Gastrocnemius medialis (tissue), 4 donors: ENCODE measurements around the gene SLC25A12.

ENCODE experiments used
- CTCF ChIP-seq, 5 experiments: fragments of 450-650 bp in 3 of 5; fragments of 200-600 bp in 2 of 5; sonication (generic) in 2 of 5; IDR thresholded peaks in 4 of 5; conservative IDR thresholded peaks in 1 of 5; 1 replicate in 4 of 5; 2 replicates in 1 of 5; pipeline ENCODE4 v1.5.1; 2016 to 2019; ENCODE audit warnings: antibody characterized with exemption in 5 of 5, mild to moderate bottlenecking in 3 of 5, moderate library complexity in 3 of 5
- POLR2A ChIP-seq, 2 donors: fragments of 450-650 bp; IDR thresholded peaks; one replicate each; pipeline ENCODE4 v1.6.1; 2017; ENCODE audit warnings: antibody characterized with exemption in 2 of 2, mild to moderate bottlenecking in 2 of 2, moderate library complexity in 2 of 2

GRCh38 chr2:171789956-171790355 is 104.1 kb downstream of the SLC25A12 start:
- TF ChIP-seq CTCF (IDR thresholded peaks at IDR 0.05 in 4 of 5, conservative IDR thresholded peaks at IDR 0.05 in 1 of 5): no peak
- no peak for TF ChIP-seq POLR2A (IDR thresholded peaks at IDR 0.05)
